Heart right ventricle (tissue), 16 donors: ENCODE results near the gene PIAS4. TPM values are rescaled to one million over a fixed set of nuclear protein-coding genes. Genes with fewer than 3 reads are reported as not detected.
A peak's percentile ranks its signal among the peaks of the same experiment; 100 is the strongest.

Experiments
- ATAC-seq, 8 donors: fragments of 200-7000 bp; cut with Tn5 transposase; one replicate each; pipeline ENCODE4 v1.9.1; 2020; ENCODE audit warnings: mild to moderate bottlenecking in 8 of 8, moderate library complexity in 8 of 8, moderate number of reproducible peaks in 1 of 8
- DNase-seq, 2 donors: peaks; one replicate each; pipeline ENCODE4 v3.0.0-alpha.2; 2020
- H3K27ac ChIP-seq, 10 donors: fragments of 200-600 bp; sonication (generic) in 2 of 10; one replicate each; pipeline versions ENCODE4 v1.5.0 to v1.8.0; 2020 to 2022; ENCODE audit warnings: mild to moderate bottlenecking in 3 of 10
- H3K27me3 ChIP-seq, 7 donors: fragments of 200-600 bp; one replicate each; pipeline ENCODE4 v1.8.0; 2021 to 2022; ENCODE audit warnings: mild to moderate bottlenecking in 2 of 7
- H3K36me3 ChIP-seq, 9 donors: fragments of 200-600 bp; sonication (generic) in 1 of 9; one replicate each; pipeline versions ENCODE4 v1.5.0 to v1.8.0; 2020 to 2022; ENCODE audit warnings: mild to moderate bottlenecking in 2 of 9
- H3K4me1 ChIP-seq, 9 donors: fragments of 200-600 bp; sonication (generic) in 1 of 9; one replicate each; pipeline versions ENCODE4 v1.5.0 to v1.8.0; 2020 to 2022; ENCODE audit warnings: mild to moderate bottlenecking in 4 of 9
- H3K4me3 ChIP-seq, 10 donors: fragments of 200-600 bp; sonication (generic) in 2 of 10; one replicate each; pipeline versions ENCODE4 v1.5.0 to v1.8.0; 2020 to 2022; ENCODE audit warnings: mild to moderate bottlenecking in 7 of 10, moderate library complexity in 2 of 10
- H3K9me3 ChIP-seq, 11 donors: fragments of 200-600 bp in 10 of 11; sonication (generic) in 2 of 11; one replicate each; pipeline versions ENCODE4 v1.5.0 to v1.8.0; 2013 to 2022; ENCODE audit warnings: mild to moderate bottlenecking in 2 of 11, control low read depth in 1 of 11, moderate library complexity in 1 of 11
- CTCF ChIP-seq, 9 donors: fragments of 200-600 bp; sonication (generic) in 2 of 9; IDR thresholded peaks; one replicate each; pipeline versions ENCODE4 v1.5.0 to v1.8.0; 2021 to 2022; ENCODE audit warnings: antibody characterized with exemption in 9 of 9, mild to moderate bottlenecking in 5 of 9, moderate library complexity in 1 of 9
- whole genome bisulfite sequencing, 2 donors: extraction: QIAGEN DNeasy Blood & Tissue Kit; methylation state at CpG; one replicate each; pipeline ENCODE4 v1.1.7; 2013; ENCODE audit warnings: inconsistent platforms in 1 of 2; 5-methylcytosine and 5-hydroxymethylcytosine counted together
- intact Hi-C, 10 donors: fragments of 100-400 bp; cut with DNase I; formaldehyde crosslinking; loops; one replicate each; pipeline versions ENCODE4 v1.11.1 to v1.14.2; 2022
- microRNA-seq, 2 donors: library from miRNA; unstranded; fragments of <30 nt; microRNA quantifications; one replicate each; pipeline ENCODE4 v1.2.0, GENCODE V29; 2021
- polyA plus RNA-seq, 2 donors: library from polyadenylated mRNA; stranded (reverse); fragments of 200-250 nt; gene quantifications; one replicate each; pipeline ENCODE4 v1.2.3, GENCODE V29; 2013
- total RNA-seq, 10 donors: library from RNA; stranded (reverse); fragmentation: NEBNext Ultra II Directional in 3 of 10; extraction: Animal tissue kit (Norgen Biotek cat#: 25700) in 3 of 10; gene quantifications; one replicate each; pipeline versions ENCODE4 v1.2.1 to v1.2.4, GENCODE V29; 2021 to 2023
- donor health status: Arrhythmogenic right ventricular cardiomyopathy.
- donor health status: ischemic (EF 13 %, LVEDD 7.1; RV severe dilation, severe dysfunction).
- donor health status: healthy with polysubstance abuse.
- donor health status: DM: no; HTN: yes; CAD: no.
- donor health status: DM: no; HTN: no; CAD: no.
- donor health status: ischemic (EF 25% LVEDD 6.9; RV normal size, moderate dysfunction).
- donor health status: ischemic (EF 25% LVEDD 5.7; RV mildly dilated, moderate dysfunction).
- donor health status: healthy.
- donor health status: DM: yes; HTN: yes; CAD: no.
- donor health status: Ischemic cardiomyopathy.
- donor health status: ischemic (EF 35%, LVEDD 5.7; RV mildly dilated, moderate dysfunction).
- donor health status: nonischemic (EF 11% LVEDD 7.7; RV severe dilation, severe dysfunction).
- donor health status: DM: yes; HTN: yes; CAD: no.
- donor health status: PGD.
- donor health status: ischemic (EF 29% LVEDD 5.4; RV normal size, mild dysfunction).
- donor health status: nonischemic (EF 23%, LVEDD 6.1; RV moderate dilation, normal function).

PIAS4 gene
- total and polyA plus RNA-seq, 12 donors: 8.5 to 22.8 (median 13.4) TPM

GRCh38 chr19:4084547-4084877 lies 77.0 kb downstream of the PIAS4 start:
- Histone ChIP-seq H3K9me3 (no peaks in the 10 kb centered on the region), H3K27ac (peak overlapping the region in 5 of 10 donors; percentile 47 to 78 (median 72)), H3K4me3 (peak overlapping the region in 6 of 10 donors; percentile 34 to 50 (median 42)), H3K4me1 (peaks cover 0 to 44% (median 11%) of the 10 kb centered on the region in 9 donors), H3K36me3 (peaks cover 0 to 7% (median 0%) of the 10 kb centered on the region in 9 donors), H3K27me3 (no peaks in the 10 kb centered on the region)
- WGBS, 2 donors: 64 to 66% methylated on average over 8 of the region's 8 CpGs
- TF ChIP-seq CTCF (IDR thresholded peaks at IDR 0.05): no peak
- intact Hi-C loops: no loop called here
- no peak for DNase-seq
- peak in 2 of 8 donors; percentile 5 to 9 for ATAC-seq

GRCh38 chr19:4086411-4086867 lies 78.9 kb downstream of the PIAS4 start:
- 64 to 70% methylated on average over 17 of the region's 17 CpGs for WGBS, 2 donors
- intact Hi-C loops: no loop called here
- Histone ChIP-seq H3K4me3 (no peak overlapping the region), H3K27me3 (no peaks in the 10 kb centered on the region), H3K4me1 (peaks cover 0 to 55% (median 11%) of the 10 kb centered on the region in 9 donors), H3K9me3 (no peaks in the 10 kb centered on the region), H3K36me3 (peaks cover 0 to 26% (median 3%) of the 10 kb centered on the region in 9 donors), H3K27ac (peak overlapping the region in 1 of 10 donors; percentile 8)
- ATAC-seq (no peak), DNase-seq (no peak)
- TF ChIP-seq CTCF (IDR thresholded peaks at IDR 0.05): no peak

GRCh38 chr19:4087787-4088679 lies 80.5 kb downstream of the PIAS4 start:
- no peak for TF ChIP-seq CTCF (IDR thresholded peaks at IDR 0.05)
- H3K4me3 ChIP-seq: no peak overlapping the region
- peaks cover 0 to 55% (median 11%) of the 10 kb centered on the region in 9 donors for H3K4me1 ChIP-seq
- WGBS, 2 donors: 85 to 87% methylated on average over 30 to 31 of the region's 31 CpGs
- ATAC-seq: peak in 1 of 8 donors; percentile 32
- no peaks in the 10 kb centered on the region for H3K9me3 ChIP-seq
- DNase-seq: no peak
- H3K36me3 ChIP-seq: peaks cover 0 to 42% (median 4%) of the 10 kb centered on the region in 9 donors
- H3K27me3 ChIP-seq: no peaks in the 10 kb centered on the region
- peak overlapping the region in 1 of 10 donors; percentile 86 for H3K27ac ChIP-seq
- intact Hi-C loops: no loop called here

- Histone ChIP-seq H3K36me3 (peaks cover 0 to 52% (median 4%) of the 10 kb centered on the region in 9 donors), H3K27ac (peak overlapping the region in 8 of 10 donors; percentile 25 to 86 (median 50)), H3K4me3 (peak overlapping the region in 5 of 10 donors; percentile 22 to 50 (median 35)), H3K27me3 (no peaks in the 10 kb centered on the region), H3K9me3 (no peaks in the 10 kb centered on the region), H3K4me1 (peaks cover 0 to 49% (median 6%) of the 10 kb centered on the region in 9 donors)
- intact Hi-C loops: no loop called here
- WGBS, 2 donors: 64 to 89% methylated on average over 2 of the region's 2 CpGs
- no peak for TF ChIP-seq CTCF (IDR thresholded peaks at IDR 0.05)
- ATAC-seq (peak in 5 of 8 donors; percentile 4 to 27 (median 21)), DNase-seq (no peak)
Measured at GRCh38 chr19:4088975-4089374, 81.4 kb downstream of the PIAS4 start.

Small RNAs within 50 kb of the gene (microRNA-seq; reads per million reads assigned to microRNA genes)
- 0 reads per million in 2 donors for gene MIR637

Other genes with a start within 250 kb of the PIAS4 start
- 10 to 100 TPM in 6 of 10 donors, 1 to 10 TPM in 4; 7.4 to 16.6 (median 10.7) TPM for gene APBA3, start 246.0 kb upstream of the PIAS4 start, total RNA-seq
- gene APBA3, start 246.0 kb upstream of the PIAS4 start, polyA plus RNA-seq: 10 to 100 TPM; 20.0 to 22.6 TPM
- 10 to 100 TPM; 61.4 to 93.4 (median 67.0) TPM for gene MRPL54, start 245.1 kb upstream of the PIAS4 start, total RNA-seq
- 100 to 1,000 TPM; 124 TPM for gene MRPL54, start 245.1 kb upstream of the PIAS4 start, polyA plus RNA-seq
- not detected for gene RAX2, start 235.5 kb upstream of the PIAS4 start, total RNA-seq
- gene RAX2, start 235.5 kb upstream of the PIAS4 start, polyA plus RNA-seq: not detected
- gene MATK, start 221.4 kb upstream of the PIAS4 start, total RNA-seq: 1 to 10 TPM in 1 of 10 donors, under 1 TPM in 9; 0.14 to 4.9 (median 0.44) TPM
- gene MATK, start 221.4 kb upstream of the PIAS4 start, polyA plus RNA-seq: 1 to 10 TPM in 1 of 2 donors, under 1 TPM in 1; 0.97 to 1.2 TPM
- under 1 TPM in 2 of 10 donors, not detected in 8; 0.04 to 0.29 TPM for gene ZFR2, start 138.7 kb upstream of the PIAS4 start, total RNA-seq
- gene ZFR2, start 138.7 kb upstream of the PIAS4 start, polyA plus RNA-seq: not detected
- gene ATCAY, start 127.1 kb upstream of the PIAS4 start, total RNA-seq: not detected
- not detected for gene ATCAY, start 127.1 kb upstream of the PIAS4 start, polyA plus RNA-seq
- 1,000 to 10,000 TPM in 1 of 10 donors, 100 to 1,000 TPM in 9; 241 to 2,570 (median 640) TPM for gene NMRK2, start 74.7 kb upstream of the PIAS4 start, total RNA-seq
- 1,000 to 10,000 TPM; 1,128 to 1,168 TPM for gene NMRK2, start 74.7 kb upstream of the PIAS4 start, polyA plus RNA-seq
- 100 to 1,000 TPM in 5 of 10 donors, 10 to 100 TPM in 5; 72.5 to 222 (median 99.5) TPM for gene DAPK3, start 36.6 kb upstream of the PIAS4 start, total RNA-seq
- gene DAPK3, start 36.6 kb upstream of the PIAS4 start, polyA plus RNA-seq: 100 to 1,000 TPM; 140 to 214 TPM
- gene EEF2, start 22.3 kb upstream of the PIAS4 start, total RNA-seq: 1,000 to 10,000 TPM; 1,845 to 2,887 (median 2,645) TPM
- 1,000 to 10,000 TPM in 1 of 2 donors, 100 to 1,000 TPM in 1; 704 to 1,279 TPM for gene EEF2, start 22.3 kb upstream of the PIAS4 start, polyA plus RNA-seq
- 10 to 100 TPM; 20.3 to 40.5 (median 26.3) TPM for gene ZBTB7A, start 59.2 kb downstream of the PIAS4 start, total RNA-seq
- 10 to 100 TPM in 1 of 2 donors, 1 to 10 TPM in 1; 9.6 to 13.2 TPM for gene ZBTB7A, start 59.2 kb downstream of the PIAS4 start, polyA plus RNA-seq
- 100 to 1,000 TPM in 5 of 10 donors, 10 to 100 TPM in 5; 91.5 to 155 (median 101) TPM for gene MAP2K2, start 116.4 kb downstream of the PIAS4 start, total RNA-seq
- gene MAP2K2, start 116.4 kb downstream of the PIAS4 start, polyA plus RNA-seq: 100 to 1,000 TPM; 163 to 288 TPM
- gene CREB3L3, start 145.9 kb downstream of the PIAS4 start, total RNA-seq: not detected
- under 1 TPM in 1 of 2 donors, not detected in 1; 0.01 TPM for gene CREB3L3, start 145.9 kb downstream of the PIAS4 start, polyA plus RNA-seq
- gene SIRT6, start 174.8 kb downstream of the PIAS4 start, total RNA-seq: 10 to 100 TPM in 8 of 10 donors, 1 to 10 TPM in 2; 7.9 to 14.6 (median 11.9) TPM
- 10 to 100 TPM; 24.1 to 26.9 TPM for gene SIRT6, start 174.8 kb downstream of the PIAS4 start, polyA plus RNA-seq
- 1 to 10 TPM in 1 of 10 donors, under 1 TPM in 9; 0.12 to 1.0 (median 0.29) TPM for gene ANKRD24, start 175.0 kb downstream of the PIAS4 start, total RNA-seq
- gene ANKRD24, start 175.0 kb downstream of the PIAS4 start, polyA plus RNA-seq: under 1 TPM; 0.14 to 0.66 TPM
- gene EBI3, start 221.8 kb downstream of the PIAS4 start, total RNA-seq: 1 to 10 TPM in 2 of 10 donors, under 1 TPM in 4, not detected in 4; 0.49 to 2.2 (median 0.81) TPM
- 1 to 10 TPM in 1 of 2 donors, under 1 TPM in 1; 0.73 to 2.4 TPM for gene EBI3, start 221.8 kb downstream of the PIAS4 start, polyA plus RNA-seq
- gene YJU2, start 239.3 kb downstream of the PIAS4 start, total RNA-seq: 10 to 100 TPM in 6 of 10 donors, 1 to 10 TPM in 4; 7.9 to 11.9 (median 10.4) TPM
- gene YJU2, start 239.3 kb downstream of the PIAS4 start, polyA plus RNA-seq: 10 to 100 TPM; 29.2 to 32.8 TPM